Left cardiac atrium (tissue), 4 donors: ENCODE measurements around the gene SIGLEC11. TPM values are rescaled to one million over a fixed set of nuclear protein-coding genes. Genes with fewer than 3 reads are reported as not detected.
"Not testable (repeated sequence)": the region's sequence is repeated elsewhere in the genome, so short reads cannot be mapped to it uniquely, and the experiment has no call there.

Source experiments
- ATAC-seq, 2 donors: fragments of 200-7000 bp; cut with Tn5 transposase; one replicate each; pipeline ENCODE4 v1.9.1; 2020; ENCODE audit warnings: mild to moderate bottlenecking in 2 of 2, moderate library complexity in 2 of 2
- DNase-seq: peaks from one replicate; pipeline ENCODE4 v3.0.0-alpha.2; 2020
- intact Hi-C, 2 donors: fragments of 100-400 bp; cut with DNase I; formaldehyde crosslinking; loops; one replicate each; pipeline versions ENCODE4 v1.14.1 to v1.15.1; 2022 to 2023
- total RNA-seq, 2 donors: library from RNA; stranded (reverse); fragmentation: NEBNext Ultra II Directional; extraction: Animal tissue kit (Norgen Biotek cat#: 25700); gene quantifications; one replicate each; pipeline ENCODE4 v1.2.1, GENCODE V29; 2021
- donor health status: DM: no; HTN: yes; CAD: no.
- donor health status: DM: no; HTN: yes; CAD: no; lungs with severe emphysema.
- donor health status: DM: yes; HTN: yes; CAD: no.
- donor health status: Dilated cardiomyopathy.

SIGLEC11 gene
- total RNA-seq, 2 donors from 2014 or later, result 0.39 to 1.3 TPM

DNA sequence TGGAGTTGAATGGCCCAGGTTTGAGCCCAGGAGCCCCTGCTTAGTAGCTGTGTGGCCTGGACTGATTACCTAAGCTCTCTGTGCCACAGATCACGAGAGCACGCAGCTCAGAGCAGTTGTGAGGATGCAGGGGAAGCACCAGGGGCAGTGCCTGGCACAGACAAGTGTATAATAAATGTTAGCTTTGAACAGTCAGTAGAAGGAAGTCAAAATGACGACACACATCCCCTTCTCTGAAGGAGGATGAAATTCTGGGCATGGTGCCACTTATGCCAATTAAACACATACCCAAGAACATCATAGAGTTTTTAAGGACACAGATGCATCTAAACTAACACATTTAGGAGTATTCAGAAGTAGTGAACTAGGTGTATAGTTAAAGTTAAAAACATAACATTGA is 24.9 kb upstream of the SIGLEC11 start:
- intact Hi-C loops, result no loop called here
- no peak for ATAC-seq
- DNase-seq, result no peak

DNA sequence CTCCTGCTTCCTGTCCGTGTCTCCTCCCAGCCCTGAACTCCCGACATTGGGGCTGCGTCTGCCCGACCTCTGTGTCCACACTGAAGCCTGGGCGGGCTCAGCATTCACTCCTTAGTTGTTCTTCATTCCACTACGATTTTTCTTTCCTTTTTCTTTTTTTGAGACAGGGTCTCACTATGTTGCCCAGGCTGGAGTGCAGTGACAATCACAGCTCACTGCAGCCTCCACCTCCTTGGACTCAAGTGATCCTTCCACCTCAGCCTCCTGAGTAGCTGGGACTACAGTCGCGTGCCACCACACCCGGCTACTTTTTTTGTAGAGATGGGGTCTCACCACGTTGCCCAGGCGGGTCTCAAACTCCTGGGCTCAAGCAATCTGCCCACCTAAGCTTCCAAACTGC is 23.5 kb upstream of the SIGLEC11 start:
- intact Hi-C loops, result no loop called here
- DNase-seq (no peak), ATAC-seq (no peak)

GRCh38 chr19:49983645-49984229 is 22.8 kb upstream of the SIGLEC11 start:
- intact Hi-C loops, result loop anchor here (1.0 to 2.0 kb wide), 2 partner anchors 46 to 47 kb away; no protein-coding TSS in a partner anchor
- ATAC-seq (peak; percentile 56 to 69), DNase-seq (peak; percentile 60)

DNA sequence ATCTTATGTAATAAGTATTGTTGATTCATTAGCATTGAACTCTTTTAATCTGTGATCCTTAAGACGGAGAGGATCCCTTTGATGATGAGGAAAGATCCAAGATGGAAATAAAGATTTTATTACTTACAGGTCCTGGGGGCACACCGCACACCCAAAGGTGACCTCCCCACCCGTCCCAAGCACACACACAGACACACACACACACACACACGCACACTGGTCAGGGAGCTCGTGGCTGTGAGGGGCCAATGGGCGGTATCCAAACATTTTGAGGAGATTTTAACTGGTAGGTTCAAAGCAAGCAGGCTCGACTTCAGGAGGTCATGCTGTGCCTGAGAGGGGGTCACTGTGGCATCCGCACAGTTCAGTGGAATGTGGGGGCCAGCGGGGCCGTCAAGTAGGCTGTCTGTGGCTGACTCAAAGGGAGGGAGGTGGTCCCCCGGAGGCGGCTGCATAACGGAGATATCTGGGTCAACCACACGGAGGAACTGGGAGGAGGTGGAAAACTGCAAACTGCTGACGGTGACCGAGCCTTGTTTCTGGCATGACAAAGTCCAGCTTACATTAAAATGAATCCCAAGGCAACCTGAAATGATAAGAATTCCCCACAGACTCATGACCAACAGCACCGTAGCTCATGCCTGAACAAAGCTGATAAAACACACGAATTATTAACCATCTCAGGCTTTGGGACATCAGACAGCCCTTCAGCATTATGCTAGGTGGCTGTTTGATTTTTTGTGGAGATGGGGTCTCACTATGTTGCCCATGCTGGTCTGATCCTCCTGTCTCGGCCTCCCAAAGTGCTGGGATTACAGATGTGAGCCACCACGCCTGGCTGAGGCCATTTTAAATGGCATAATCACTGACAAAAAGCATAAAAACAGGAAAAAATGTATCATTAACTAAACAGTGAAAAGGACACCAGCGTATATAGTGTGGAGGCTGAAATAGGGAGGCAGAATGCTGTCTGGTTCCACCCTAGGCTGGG is 20.9 kb upstream of the SIGLEC11 start:
- ATAC-seq (no peak), DNase-seq (no peak)
- intact Hi-C loops, result loop anchor here in 1 of 2 donors (2.0 kb wide), 1 partner anchor 45 kb away; no protein-coding TSS in a partner anchor

GRCh38 chr19:49978324-49978723 is 17.4 kb upstream of the SIGLEC11 start:
- ATAC-seq (no peak), DNase-seq (no peak)
- intact Hi-C loops, result no loop called here

- no peak for ATAC-seq
- intact Hi-C loops, result no loop called here
- DNase-seq, result no peak
These were observed 16.9 kb upstream of the SIGLEC11 start for GRCh38 chr19:49977881-49978280.

GRCh38 chr19:49977076-49977475 is 16.1 kb upstream of the SIGLEC11 start:
- no peak for DNase-seq
- ATAC-seq, result no peak
- intact Hi-C loops, result no loop called here

- ATAC-seq, result no peak
- no peak for DNase-seq
- intact Hi-C loops, result no loop called here
These were observed 15.5 kb upstream of the SIGLEC11 start for GRCh38 chr19:49976496-49976895.

DNA sequence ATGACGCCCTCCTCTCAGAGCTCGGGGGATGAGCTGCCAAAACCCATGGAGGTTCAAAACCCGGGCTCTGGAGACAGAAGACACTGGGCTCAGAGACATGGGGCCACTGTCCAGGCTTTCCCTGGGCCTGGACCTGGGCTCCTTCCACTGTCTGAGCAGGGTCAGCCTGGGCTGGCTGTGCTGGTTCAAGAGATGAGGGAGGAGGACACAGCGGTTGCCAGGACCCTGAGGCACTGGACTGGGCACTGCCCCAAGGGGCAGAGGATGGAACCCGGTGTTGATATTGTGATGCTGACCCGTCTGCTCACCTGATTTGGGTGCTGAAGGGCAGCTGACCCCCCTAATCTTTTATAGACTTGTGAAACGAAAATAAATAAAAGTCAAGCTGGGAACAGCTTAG is 14.1 kb upstream of the SIGLEC11 start:
- ATAC-seq (no peak), DNase-seq (no peak)
- intact Hi-C loops, result no loop called here

GRCh38 chr19:49973987-49974386 is 13.0 kb upstream of the SIGLEC11 start:
- intact Hi-C loops, result no loop called here
- ATAC-seq, result peak in 1 of 2 donors; percentile 36
- DNase-seq, result peak; percentile 43

DNA sequence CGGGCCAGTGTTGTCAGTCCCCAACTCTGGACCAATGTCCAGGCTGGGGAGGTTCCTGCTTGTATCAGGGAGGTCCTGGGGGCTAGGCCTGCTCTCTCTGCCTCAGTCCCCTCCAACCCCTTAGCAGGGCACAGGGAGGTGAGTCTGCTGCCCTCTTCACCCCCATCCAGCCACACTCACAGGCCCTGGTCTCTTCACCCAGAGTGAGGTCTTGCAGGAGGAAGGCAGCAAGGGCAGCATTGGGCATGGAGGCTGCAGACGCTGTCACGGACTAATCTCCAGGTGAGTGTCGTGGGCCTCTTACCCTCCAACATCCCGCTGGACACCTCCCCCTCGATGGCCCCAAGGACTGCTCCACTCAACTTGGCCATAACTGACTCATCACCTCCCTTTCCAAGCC is 11.9 kb upstream of the SIGLEC11 start:
- DNase-seq (no peak), ATAC-seq (no peak)
- intact Hi-C loops, result no loop called here

DNA sequence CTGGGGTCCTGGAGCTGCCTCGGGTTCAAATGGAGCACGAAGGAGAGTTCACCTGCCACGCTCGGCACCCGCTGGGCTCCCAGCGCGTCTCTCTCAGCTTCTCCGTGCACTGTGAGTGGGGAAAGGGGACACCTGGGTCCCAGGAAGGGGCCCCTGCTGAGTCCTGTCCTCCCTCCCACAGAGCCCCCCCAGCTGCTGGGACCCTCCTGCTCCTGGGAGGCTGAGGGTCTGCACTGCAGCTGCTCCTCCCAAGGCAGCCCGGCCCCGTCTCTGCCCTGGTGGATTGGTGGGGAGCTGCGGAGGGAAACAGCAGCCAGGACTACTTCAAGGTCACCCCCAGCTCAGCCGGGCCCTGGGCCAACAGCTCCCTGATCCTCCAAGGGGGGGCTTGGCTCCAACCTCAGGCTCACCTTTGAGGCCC is 11.0 kb upstream of the SIGLEC11 start:
- ATAC-seq (peak in 1 of 2 donors; percentile 24), DNase-seq (no peak)

DNA sequence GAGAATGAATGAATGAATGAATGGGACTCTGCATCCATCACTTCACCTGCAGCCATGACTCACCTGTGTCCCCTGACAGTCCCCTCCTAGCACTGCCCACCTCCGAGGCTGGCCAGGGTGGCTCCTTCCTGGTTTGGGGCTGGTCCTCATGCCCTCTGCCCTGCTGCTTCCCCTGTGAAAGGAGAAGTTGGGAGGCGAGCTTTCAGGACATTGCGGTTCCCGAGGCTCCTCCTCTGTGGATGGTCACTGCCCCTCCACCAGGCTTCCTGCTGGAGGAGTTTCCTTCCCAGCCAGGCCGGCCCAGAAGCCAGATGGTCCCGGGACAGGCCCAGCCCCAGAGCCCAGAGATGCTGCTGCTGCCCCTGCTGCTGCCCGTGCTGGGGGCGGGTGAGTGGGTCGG is 8.4 kb upstream of the SIGLEC11 start:
- intact Hi-C loops, DNase-seq: not testable (repeated sequence)
- peak; percentile 45 to 73 for ATAC-seq

More for the DNA sequence above, 11.0 kb upstream of the SIGLEC11 start:
- intact Hi-C loops, result no loop called here

DNA sequence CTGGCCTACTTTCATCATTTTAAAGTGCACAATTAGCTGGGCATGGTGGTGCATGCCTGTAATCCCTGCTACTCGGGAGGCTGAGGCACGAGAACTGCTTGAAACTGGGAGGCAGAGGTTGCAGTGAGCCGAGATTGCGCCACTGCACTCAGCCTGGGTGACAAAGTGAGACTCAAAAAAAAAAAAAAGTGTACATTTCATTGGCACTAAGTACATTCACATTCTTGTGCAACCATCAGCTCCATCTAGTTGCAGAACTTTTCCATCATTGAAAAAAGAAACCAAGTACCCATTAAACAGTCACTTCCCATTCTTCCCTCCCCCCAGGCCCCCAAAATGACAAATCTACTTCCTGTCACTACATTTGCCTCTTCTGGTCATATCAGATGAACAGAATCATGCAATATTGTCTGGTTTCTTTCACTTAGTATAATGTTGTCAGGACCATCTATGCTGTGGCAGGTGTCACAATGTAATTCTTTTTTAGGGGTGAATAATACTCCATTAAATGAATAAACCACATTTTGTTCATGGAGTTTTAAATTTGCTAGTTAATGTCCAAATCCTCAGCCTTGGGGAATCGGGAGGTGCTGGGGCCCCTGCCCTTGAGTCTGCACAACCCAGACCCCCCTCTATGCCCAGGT is 7.4 kb upstream of the SIGLEC11 start:
- ATAC-seq (no peak), DNase-seq (no peak)
- intact Hi-C loops, result no loop called here

DNA sequence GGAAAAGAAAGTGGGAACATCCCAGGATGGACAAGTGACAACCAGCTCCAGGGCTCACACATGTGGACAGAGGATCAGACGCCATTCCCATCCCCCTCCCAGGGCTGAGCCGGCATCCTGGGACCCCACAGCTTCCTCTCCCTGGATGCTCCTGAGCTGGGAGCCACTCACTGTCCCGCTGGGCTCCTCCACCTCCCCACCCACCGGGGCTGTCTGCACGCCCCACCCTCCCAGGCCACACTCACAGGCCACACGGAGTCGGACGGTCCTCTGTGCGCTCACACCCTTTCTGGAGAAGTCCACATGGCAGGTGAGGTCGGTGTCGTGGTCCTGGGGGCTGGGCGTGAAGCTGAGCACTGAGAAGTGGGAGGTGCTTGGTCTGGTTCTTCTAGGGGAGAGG is 1.1 kb downstream of the SIGLEC11 start:
- ATAC-seq, intact Hi-C loops, DNase-seq: not testable (repeated sequence)

- intact Hi-C loops, DNase-seq, ATAC-seq: not testable (repeated sequence)
These were observed 2.4 kb downstream of the SIGLEC11 start for GRCh38 chr19:49958596-49958995.

DNA sequence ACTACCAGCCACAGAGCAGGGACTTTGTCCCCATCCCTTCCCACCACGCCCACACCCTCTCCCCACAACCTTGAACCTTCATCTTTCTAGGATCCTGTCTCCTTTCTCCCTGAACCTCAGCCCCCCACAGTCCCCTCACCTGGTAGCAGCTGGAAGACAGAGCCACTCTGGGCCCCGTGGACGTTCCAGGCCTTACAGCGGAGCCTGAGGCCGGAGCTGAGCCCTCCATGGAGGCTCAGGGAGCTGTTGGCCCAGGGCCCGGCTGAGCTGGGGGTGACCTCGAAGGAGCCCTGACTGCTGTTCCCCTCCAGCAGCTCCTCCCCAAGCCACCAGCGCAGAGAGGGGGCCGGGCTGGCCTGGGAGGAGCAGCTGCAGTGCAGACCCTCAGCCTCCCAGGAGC is 2.8 kb downstream of the SIGLEC11 start:
- intact Hi-C loops, ATAC-seq, DNase-seq: not testable (repeated sequence)

GRCh38 chr19:49957262-49957915 is 3.6 kb downstream of the SIGLEC11 start:
- intact Hi-C loops, result no loop called here
- DNase-seq (no peak), ATAC-seq (no peak)

GRCh38 chr19:49956115-49956495 is 4.9 kb downstream of the SIGLEC11 start:
- intact Hi-C loops, result no loop called here
- DNase-seq, result no peak
- ATAC-seq, result peak in 1 of 2 donors; percentile 39
